ENCODE results near the gene ART4.

Gene ART4

DNA sequence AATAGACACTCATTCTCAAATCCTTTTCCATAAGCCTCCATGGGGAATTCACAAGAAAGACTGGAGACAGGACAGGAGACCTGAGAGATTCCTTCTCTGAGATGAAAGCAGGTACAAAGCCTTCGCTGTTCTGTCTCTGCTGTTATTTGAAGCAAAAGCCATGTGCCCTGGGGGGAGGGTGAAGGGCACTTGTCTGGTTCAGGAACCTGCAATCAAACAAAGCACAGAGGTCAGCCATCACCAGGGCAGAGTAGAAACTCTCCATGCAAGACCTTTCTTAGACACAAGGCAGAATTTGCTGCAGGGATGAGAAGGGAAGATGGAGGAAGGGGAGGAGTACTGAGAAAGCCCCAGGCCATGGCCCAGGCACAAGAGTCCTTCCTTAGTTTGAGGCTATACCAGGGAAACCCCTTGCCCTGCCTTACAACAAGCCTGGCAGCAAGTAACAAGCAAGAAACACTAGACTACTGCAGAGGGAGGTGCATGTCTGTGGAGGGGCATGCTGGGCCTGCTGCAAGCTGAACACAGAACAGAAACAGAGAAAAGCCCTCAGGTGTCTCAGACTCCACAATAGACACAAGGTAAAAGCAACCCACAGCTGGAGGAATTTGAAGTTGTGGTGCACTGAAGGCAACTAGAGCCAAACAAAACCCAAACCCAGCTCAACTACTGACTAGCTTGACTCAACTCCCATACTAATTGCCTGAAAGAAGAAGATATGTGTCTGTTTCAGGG lies 7.8 kb upstream of the ART4 start:
- DNase-seq = no peak

DNA sequence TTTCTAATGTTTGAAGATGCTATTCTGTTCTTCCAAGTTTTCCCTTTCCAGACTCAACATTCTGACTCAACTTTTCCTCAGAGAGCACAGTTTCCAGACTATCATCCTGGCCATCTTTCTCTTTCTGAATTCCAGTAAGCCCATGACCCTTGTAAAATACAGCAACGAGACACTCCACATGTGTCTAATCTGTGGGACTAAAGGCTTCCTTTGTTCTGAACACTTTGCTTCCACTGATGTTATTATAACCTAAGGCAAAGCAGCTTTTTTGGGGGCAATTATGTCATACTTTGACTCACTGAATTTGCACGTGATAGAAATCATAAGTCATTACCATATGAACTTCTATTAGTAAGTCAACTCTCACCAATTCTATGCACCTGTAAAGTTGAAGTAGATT lies 6.3 kb upstream of the ART4 start:
- no peak for DNase-seq

DNA sequence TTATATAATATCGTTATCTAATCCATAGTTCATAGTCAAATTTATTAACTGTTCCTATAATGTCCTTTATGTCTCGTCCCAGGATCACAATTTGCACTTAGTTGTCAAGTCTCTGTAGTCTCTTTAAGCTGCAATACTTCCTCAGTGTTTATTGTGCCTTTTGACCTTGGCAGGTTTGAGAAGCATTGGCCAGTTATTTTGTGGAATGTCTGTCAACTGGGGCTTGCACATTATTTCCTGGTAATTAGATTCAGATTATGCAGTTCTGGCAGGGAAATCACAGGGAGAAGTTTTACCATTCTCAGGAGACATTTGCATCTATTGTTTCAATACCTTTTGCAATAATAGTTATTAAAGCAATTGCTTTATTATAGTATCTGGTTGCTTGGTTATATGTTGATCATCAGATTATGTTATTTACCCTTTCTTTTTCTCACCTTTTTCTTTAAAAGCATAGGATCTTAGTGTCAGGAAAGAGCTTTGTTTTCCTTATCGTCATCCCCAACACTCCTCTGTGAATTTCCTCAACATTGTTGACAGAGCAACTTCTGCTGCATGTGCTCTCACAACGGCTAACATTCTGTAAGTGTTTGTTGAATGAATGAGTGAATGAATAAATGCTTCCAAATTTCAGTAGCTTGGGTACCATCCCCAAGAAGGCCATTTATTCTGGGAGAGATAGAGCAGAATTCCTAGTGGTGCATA lies 3.7 kb upstream of the ART4 start:
- no peak for DNase-seq

DNA sequence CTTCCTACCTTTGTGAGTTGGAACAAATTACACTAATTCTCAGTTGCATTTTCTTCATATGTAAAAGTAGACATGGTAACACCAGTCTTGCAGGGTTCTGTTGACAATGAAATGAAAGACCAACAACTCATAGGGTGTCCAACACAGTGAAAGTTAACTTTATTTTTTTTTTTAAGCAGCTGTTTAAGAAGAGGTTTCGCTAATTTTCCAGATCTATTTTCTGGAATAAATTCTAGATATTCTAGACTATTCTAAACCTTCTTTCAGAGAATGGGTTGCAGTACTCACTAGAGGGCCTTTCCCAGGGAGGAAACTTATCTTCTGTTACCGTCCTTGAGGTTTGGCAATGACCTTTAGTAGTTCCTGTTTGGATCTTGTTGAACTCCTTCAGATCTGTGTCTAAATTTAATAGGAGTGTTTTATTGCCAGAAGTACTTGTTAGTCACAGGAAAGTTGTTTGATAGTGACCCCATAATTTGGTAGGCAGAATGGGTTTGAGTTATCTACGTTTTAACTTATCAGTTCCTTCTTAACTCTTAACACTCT lies 2.8 kb upstream of the ART4 start:
- DNase-seq = no peak

DNA sequence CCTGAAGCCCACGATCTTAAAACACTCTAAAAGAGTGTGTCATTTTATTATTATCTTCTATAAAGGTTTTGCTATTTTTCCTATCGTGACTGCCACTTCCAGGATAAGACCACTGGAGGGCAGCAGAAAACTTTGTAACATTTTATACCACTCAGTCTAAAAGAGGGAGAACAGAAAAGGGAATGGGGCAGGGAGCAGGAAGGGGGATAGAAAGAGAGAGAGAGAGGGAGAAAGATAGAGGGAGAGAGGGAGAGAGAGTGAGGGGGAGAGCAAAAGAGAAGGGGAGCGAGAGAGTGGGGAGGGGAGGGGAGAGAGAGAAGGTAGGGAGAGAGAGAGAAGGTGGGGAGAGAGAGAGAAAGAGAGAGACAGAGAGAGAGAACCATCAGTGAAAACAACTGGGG lies 2.0 kb upstream of the ART4 start:
- peak; percentile 44 for DNase-seq

DNA sequence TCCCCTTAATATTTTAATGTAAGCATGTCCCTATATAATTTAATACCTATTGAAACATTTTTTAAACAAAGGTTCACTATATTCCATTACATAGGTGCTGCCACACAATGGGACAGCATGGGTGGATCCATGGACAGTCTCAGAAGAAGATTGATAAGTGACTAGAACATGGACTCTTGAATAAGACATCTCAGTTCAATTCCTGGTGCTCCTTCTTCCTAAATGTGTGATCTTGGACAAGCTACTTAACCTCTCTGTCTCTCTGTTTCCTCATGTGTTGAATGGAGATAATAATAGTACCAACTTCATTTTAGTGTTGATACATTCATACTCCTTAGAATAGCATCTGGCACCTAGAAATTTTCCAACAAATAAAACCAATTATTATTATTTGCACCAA lies 1.1 kb upstream of the ART4 start:
- DNase-seq = no peak

DNA sequence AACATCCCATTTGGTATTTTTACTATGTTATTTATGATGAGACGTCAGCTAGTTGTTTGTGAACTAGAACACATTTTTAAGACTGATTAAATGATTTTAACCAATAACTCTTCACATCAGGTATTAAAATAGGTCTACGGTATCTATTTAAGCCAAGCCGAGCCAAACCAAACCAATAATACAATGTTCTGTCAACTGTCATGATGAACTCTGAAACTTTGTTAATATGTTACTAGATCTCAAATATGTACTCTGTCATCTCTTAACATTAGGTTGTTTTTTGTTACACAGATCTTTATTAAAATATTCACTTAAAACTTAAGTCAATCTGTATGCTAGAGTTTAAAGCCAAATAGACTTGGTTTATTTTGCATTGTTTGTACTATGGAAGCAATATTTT lies 1.0 kb downstream of the ART4 start:
- no peak for DNase-seq

DNA sequence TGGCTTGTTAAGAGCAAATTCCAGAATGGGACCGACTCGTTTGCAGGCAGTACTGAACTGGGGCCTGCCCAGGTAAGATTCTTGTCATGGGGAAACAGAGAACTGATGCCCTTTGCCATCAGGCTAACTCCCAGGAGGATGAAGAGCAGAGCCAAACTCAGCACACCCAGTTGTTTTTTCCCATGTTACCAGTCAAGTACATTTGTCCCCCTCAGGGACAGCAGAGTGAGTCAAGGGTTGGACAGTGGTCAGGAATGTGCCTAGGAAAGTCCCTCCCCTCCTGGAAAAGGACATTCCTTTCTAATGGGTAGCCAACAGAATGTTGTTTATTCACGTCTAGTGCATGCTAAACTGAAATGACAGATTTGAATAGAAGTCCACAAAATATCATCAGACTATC lies 1.6 kb downstream of the ART4 start:
- no peak for DNase-seq

DNA sequence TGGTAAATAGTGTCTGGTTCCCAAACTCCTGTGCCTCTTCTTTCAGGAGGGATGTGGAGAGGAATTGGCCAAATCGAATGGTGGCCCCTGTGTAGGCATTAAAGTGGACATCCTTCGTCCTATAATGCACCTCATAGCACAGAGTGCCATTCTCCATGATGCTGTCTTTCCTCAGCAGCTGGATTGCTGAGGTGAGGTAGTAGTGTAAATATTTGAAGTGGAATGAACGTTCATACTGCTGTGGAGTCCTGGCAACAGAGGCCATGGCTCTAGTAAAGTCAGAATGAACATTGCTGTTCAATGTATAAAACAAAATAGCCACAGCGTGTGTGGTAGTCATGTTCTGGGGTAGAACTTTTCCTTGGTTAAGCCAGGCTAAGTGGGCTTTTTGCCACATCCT lies 2.7 kb downstream of the ART4 start:
- no peak for DNase-seq

DNA sequence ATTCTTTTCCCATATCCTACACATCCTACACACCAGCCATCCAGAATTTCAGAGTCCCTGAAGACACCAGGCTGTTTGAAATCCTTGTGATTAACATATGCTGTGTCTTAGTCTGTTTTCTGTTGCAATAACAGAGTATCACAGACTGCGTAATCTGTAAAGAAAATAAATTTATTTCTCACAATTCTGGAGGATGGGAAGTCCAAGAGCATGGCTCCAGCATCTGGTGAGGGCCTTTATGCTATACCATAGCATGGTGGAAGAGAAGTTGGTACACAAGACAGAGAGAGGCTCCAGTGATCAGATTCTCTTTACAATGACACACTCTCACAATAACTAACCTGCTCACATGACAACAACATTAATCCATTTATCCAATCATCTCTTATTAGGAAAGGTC lies 4.1 kb downstream of the ART4 start:
- no peak for DNase-seq

DNA sequence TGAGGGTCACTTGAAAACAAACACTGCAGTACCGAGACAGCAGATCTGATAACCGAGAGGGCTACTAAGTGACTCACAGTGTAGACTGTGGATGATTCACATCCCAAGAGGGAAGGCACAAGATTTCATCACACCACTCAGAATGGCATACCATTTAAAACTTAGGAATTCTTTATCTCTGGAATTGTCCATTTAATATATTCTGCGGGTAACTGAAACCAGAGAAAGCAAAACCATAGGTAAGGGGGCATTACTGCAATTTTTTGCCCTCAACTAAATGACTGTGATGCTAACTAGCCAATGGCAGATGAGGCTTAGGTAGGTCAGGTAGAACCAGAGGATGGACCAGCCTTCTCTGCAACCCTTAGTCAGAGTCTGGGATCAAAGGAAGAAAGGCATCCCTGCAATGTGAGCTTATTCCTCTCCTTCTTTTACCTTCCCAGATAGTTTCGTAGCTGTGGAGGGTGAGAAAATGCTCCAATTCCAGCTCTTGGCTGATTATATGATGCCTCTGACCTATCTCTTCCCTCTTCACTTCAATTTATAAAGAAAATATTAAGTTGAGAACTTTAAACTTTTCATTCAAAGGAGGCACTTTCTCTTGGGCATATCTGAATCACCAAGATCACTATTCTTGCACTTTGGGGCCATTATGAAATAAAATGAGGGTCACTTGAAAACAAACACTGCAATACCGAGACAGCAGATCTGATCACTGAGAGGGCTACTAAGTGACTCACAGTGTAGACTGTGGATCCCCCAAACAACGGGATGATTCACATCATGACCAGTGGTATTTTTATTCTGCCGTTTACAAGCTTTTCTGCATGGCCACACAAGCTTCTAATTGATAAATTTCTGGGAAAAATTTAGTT lies 6.8 kb downstream of the ART4 start:
- DNase-seq = no peak

DNA sequence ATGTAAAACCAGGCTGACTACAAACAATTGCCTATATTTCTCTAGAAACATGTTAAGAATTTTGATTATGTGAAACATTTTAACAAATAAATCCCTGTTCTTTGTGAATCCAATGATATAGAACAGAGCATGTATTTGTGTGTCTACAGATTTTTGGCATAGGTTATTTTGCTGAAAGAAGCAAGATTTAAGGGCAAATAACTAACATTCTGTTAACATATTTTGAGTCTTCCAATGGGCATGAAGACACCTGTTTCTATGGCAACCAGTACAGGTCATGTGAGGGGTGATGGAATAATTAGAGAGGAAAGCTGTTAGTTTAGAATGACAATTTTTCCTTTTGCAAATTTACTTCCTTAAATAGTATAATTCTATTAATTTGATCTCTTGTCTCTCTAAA lies 8.8 kb downstream of the ART4 start:
- no peak for DNase-seq

DNA sequence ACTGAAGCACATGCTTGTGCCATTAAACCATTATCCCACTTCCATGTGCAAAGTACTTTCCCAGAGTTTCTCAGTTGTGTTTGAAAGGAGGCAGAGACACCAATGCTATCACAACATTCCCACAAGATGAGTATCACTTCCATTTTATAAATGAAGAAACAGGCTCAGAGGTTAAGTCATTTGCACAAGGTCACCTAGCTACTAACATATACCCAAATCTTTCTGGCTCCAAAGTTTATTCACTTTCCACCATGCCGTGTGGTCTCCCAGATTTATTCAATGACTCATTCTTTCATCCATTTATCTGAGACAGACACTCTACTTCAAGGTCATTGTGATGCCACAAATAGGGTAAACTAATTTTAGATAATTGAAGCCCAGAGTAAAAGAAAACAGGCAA lies 9.4 kb downstream of the ART4 start:
- DNase-seq = no peak

DNA sequence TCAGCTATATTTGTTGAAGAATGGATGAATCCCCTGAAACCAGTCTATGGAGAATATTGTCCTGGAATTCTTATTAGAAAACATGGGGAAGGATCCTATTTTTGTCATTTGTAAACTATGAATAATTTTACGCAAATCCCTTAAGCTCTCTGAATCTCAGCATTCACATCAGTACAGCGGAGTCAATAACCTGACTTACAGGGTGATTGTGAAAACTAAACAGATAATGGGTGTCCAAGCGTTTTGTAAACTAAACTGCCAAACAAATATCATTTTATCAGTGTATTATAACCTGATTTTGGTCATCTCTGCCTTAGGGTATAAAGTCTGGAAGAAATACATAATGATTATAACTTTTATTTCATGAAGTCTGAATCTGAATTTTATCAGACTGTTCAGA lies 10.0 kb downstream of the ART4 start:
- DNase-seq = no peak

DNA sequence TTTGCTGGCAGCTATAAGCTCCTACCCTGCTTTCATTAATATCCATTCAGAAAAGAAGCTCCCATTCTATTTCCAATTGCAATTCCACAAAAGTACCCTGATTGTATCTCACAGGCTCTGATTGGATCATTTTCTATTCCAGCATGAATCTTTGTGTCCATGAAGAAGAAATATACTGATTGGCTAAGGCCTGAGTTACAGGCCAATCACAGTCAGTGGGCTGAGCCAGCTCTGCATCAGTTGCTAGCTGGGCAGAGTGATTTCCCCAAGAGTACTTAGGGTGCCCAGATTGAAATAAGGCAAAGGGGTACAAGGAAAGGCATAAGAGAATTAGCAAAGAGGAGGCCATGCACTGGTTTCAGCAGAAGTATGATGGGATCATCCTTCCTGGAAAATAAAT lies 14.4 kb downstream of the ART4 start:
- no peak for DNase-seq

DNA sequence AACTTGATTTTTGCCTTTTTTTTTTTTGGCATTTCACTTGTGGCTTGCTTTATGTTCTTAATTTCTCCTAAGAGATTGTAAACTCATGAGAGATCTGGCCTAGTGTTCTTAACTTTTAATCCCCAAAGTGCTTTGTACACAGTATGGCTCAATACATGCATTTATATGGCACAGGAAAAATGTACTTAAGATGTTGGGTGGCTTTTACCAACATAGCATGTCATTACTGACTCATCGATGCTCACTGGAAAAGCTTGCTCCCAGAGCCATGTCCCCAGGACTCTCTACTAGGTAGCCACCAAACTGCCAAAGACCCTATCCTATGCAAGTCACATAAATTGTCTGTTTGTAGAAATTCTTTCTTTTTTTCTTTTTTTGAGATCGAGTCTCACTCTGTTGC lies 16.3 kb downstream of the ART4 start:
- no peak for DNase-seq

DNA sequence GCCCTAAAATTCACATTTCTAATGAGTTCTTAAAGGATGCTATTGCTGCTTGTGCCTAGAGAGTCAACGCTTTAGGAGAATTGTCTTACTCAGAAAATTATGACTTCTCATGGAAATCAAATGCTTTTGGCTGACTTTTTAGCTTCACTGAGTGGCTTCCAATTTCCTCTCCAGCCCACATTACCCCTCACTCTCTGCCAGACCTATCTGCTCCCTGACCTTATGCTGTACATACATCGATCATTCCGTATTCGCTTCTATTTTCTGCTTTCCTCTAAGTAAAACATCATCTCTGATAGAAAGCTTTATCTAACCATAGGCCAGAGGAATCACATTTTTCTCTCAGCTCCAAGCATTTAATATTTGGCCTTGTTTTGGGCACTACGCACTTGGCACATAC lies 16.8 kb downstream of the ART4 start:
- DNase-seq = no peak

DNA sequence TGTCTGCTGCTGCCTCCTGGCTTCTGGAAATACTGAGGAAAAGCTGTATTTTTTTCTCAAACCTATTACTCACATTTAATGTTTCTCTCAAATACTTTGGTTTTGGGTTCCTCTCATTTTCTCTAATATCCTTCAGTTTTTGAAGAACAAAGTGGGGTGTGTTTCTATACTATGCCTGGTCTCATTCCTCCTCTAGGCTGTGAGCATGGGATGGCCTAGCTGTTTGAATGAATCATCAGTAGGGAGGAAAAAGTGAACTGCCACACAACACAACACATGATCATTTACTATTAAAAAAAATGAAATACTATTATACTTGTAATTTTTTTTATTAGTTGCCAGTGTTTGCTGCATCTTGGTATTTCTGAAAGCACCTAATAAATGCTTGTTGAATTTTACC lies 18.1 kb downstream of the ART4 start:
- no peak for DNase-seq

DNA sequence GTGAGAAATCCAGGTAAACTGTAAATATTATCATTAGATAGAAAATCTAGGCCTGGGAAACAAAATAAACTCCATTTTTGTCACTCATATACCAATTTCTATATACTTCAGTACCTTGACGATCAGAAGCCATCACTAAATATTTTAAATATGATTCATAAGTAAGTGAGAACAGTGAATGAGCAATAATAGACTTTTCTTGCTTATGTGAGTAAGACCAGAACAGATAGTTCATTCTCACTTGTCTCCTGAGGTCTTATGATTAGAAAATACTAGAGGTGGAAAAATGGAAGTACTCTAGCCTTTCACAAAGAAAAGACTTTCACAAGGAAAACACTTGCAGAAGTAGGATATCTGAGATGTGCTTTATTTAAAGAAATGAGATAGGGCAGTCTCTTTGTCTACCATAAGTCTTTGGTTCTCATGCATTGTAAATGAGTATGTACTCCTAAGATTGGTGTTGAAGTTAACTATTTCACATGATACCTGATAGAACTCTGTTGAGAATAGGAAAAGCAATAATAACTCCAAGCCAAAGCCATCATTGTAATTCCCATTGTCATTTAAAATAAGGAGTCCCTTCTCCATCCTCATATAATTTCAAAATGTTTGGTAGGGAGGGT lies 19.2 kb downstream of the ART4 start:
- no peak for DNase-seq

DNA sequence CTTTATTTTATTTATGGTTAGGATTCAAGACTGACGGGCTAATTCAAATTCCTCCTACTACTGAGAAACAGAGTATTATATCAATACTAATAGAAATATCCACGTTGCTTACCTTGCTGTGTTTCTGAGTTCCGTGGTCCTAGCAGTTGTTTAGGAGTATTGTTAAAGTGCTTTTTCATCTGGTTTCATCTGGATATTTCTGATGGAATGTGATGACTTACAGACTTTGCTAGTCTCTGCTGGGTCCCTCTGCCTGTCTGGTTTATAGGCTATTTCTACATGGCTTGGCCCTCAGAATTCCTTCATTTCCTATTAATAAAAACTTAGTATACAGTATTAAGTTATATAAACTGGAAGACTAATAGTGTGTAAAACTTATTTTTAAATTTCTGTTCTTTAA lies 29.3 kb downstream of the ART4 start, which contains the start of gene SMCO3:
SMCO3 (minus strand) TSS at position 169 of the 400 bp plus-strand sequence. CDS start 7,502 bp downstream, outside the sequence.
- DNase-seq = no peak

DNA sequence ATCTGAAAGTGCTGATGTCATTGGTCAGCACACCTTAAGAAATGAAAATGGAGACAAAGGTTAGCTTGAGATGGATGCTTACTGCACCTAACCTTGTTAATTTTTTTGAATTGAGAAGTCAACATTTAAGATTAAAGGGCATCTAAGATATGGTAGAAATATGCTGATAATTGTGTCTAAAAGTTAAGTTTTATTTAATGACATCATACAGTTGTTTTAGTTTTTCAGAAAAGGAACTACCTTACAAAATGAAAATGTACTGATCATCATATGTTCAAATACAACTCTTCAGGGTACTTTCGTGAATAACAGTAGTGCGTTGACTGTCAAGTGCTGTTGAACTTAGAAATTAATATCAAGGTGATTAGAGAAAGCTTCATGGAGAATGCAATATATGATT lies 31.8 kb downstream of the ART4 start:
- DNase-seq = no peak

DNA sequence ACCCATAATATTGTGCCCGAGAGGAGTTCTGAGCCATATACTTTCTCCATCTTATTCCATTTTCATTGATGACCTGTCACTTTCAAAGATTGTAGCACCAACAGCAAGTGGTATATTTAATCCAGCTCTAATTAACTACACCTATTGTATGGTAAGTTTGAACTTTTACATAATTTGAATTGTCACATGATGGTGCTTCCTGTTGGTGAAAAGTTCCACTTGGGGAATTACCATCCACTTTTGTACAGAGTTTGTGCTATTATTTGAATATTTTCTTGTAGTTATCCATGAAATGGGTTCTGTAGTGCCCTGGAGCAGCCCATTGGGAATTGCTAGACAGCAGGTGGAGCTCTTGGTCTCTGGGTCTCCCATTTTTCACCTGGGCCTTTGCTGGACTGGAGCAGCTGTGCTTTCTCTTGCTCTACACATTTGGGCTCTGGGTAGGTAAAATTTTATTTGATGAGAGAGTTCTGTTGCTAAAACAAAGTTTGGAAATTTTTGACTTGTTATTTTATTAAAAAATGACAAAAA lies 32.3 kb downstream of the ART4 start:
- DNase-seq = no peak

All from stimulated activated CD8-positive, alpha-beta memory T cell treated with anti-CD3 and anti-CD28 coated beads, Interleukin-4, amount 100 ng/mL, for 48 hours (primary cell).